Islet of Langerhans (tissue), 1 donor: ENCODE results near the gene BRCA2.

ENCODE experiments used
- FAIRE-seq: peaks from one replicate; lab custom pipeline; 2011; peaks lifted over from hg19 to GRCh38; lab: Jason Lieb, UNC

Gene BRCA2

GRCh38 chr13:32428581-32429432 is 113.5 kb downstream of the BRCA2 start:
- FAIRE-seq: no peak

DNA sequence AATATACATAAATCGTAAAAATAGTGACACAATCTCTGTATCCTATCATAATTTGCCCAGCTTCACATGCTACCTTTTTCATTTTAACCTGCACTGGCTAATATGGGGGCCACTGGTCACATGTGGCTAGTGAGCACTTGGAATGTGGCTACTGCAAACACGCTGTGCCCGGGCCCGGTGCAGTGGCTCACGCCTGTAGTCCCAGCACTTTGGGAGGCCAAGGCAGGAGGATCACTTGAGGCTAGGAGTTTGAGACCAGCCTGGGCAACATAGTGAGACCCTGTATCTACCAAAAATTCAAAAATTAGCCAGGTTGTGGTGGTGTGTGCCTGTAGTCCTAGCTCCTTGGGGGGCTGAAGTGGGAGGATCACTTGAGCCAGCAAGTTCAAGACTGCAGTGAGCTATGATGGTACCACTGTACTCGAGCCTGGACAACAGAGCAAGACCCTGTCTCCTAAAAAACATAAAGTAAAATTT is 114.2 kb downstream of the BRCA2 start:
- no peak for FAIRE-seq

- no peak for FAIRE-seq
Measured at GRCh38 chr13:32430018-32430747, 114.9 kb downstream of the BRCA2 start.

DNA sequence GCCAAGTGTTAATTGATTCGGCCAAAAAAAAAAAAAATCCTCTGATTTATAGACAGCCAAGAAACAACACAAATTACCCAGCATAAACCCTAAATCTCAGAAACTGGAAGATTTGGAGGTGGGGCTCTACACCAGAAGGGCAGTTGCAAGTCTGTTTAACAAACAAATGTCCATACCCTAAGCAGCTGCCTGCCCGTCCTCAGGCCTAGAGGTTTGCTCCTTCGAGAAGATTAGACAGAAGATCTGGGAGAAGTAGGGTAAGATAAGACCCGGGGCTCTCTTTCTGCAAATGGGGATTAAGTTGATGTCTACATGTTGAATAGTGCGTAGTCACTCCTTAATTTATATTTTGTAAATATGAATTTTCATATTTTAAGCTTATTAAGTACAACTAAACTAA is 116.1 kb downstream of the BRCA2 start:
- FAIRE-seq: no peak

DNA sequence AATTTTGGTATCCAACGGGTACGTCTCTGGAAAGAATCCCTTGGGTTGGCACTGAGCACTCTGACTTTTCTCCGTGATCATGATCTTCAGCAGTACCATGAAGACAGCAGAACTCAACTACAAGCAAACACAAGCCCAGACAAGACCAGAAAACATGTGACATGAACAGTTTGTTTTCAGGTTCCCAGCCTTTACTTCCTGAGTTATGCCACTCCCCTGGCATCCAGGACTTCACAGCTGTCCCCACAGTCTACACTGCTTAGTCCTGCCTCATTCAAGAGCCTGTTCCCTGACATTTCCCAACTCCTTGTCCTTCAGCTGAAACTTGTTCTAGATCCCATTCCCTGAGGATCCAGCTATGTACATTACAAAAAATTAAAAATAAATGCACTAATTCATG is 117.5 kb downstream of the BRCA2 start:
- FAIRE-seq: no peak

DNA sequence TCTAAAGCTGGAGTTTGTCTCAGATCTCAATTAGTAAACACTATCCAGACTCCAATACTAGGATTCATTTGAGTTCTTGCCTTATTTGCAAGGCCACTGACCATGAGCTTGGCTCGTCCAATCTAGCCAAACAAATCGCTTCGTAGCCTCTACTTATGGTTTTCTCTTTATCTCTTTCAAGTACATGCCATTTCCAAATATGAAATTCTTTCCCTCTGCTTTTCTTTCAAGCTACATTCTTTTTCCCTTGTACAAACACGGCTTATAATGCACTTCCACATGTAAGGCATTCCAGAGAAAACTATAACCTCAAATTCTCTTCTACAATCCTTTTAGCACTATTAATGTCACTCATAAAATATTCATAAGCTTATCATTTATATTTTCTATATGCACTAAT is 123.6 kb downstream of the BRCA2 start:
- no peak for FAIRE-seq

- FAIRE-seq: no peak
Measured at GRCh38 chr13:32443111-32443510, 127.8 kb downstream of the BRCA2 start.

- FAIRE-seq: no peak
Measured at GRCh38 chr13:32445461-32445860, 130.2 kb downstream of the BRCA2 start.

GRCh38 chr13:32446220-32446619 is 130.9 kb downstream of the BRCA2 start:
- FAIRE-seq: no peak

- no peak for FAIRE-seq
Measured at GRCh38 chr13:32446773-32447465, 131.6 kb downstream of the BRCA2 start.

DNA sequence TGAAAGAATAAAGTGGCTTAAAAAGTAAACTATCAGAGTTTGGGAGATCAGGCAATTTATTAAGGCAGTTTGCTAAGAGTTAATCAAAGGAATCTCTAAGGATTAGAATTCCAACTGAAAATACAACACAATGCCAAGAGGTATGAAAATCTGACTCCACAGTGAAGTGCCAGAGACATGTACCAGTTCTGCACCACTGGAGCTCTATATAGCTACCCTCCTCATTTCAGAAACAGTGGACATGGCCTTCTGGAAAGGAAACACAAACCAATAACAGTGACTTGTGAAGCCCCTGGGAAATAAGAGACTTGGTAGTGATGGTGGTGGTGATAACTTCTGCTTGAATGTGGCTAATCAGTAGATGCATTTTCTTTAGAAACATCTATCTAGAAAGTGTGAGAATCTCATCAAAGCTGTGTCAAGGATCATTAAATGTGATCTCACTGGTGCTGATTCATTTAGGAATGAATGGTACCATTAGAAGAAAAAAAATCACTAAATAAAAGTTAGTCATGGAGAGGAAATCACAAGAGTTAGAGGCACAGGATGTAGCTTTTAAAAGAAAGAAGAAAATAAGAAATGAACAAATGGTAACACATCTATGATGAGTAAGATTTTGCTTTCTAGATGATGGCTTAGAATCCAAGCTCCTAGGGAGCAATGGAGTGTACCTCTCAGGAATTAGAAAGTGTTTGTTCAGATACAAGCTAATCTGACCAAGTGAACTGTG is 132.8 kb downstream of the BRCA2 start:
- no peak for FAIRE-seq

DNA sequence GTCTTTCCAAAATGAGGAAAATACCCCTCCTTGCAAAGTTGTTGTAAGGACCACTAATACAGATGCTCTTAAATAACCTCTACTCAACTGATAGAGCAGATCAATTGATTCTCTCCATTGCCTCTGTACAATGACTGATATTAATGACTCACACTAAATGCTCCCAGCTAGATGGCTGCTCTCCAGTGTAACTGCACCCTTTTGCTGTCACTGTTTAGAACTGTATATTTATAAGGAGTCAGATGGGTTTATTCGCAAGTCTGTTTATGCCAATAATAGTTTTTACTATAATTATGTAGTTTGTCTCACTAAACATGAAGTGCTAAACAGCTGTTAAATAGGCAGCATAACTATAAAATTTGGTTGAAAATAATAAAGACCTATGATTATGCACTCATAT is 133.7 kb downstream of the BRCA2 start:
- no peak for FAIRE-seq
